IPS-15b (cell line): ENCODE results near the gene MTCL3.

Experiments used
- H3K27me3 ChIP-seq: one replicate; pipeline ENCODE4 v1.6.1; 2013; ENCODE audit warnings: low read length; ENCODE audit not compliant: control insufficient read depth, insufficient read depth
- H3K36me3 ChIP-seq: one replicate; pipeline ENCODE4 v1.6.1; 2013; ENCODE audit warnings: low read length; ENCODE audit not compliant: control insufficient read depth, insufficient read depth
- H3K4me1 ChIP-seq: one replicate; pipeline ENCODE4 v1.6.1; 2013; ENCODE audit warnings: mild to moderate bottlenecking, low read length; ENCODE audit not compliant: control insufficient read depth, insufficient read depth
- H3K4me3 ChIP-seq: one replicate; pipeline ENCODE4 v1.5.1; 2013; ENCODE audit warnings: low read depth, low read length
- H3K9ac ChIP-seq: one replicate; pipeline ENCODE4 v1.6.1; 2013; ENCODE audit warnings: low read depth, mild to moderate bottlenecking, low read length
- H3K9me3 ChIP-seq: one replicate; pipeline ENCODE4 v1.6.1; 2013; ENCODE audit warnings: mild to moderate bottlenecking, low read length; ENCODE audit not compliant: control insufficient read depth, insufficient read depth

MTCL3 gene

GRCh38 chr6:127514179-127514772 is 4.9 kb downstream of the MTCL3 start:
- Histone ChIP-seq H3K36me3 (no peaks in the 10 kb centered on the region), H3K4me1 (no peaks in the 10 kb centered on the region), H3K27me3 (peaks cover 48% of the 10 kb centered on the region), H3K9ac (no peak overlapping the region), H3K4me3 (peak overlapping the region; percentile 71), H3K9me3 (no peaks in the 10 kb centered on the region)

- H3K36me3 ChIP-seq, result no peaks in the 10 kb centered on the region
- H3K9me3 ChIP-seq, result no peaks in the 10 kb centered on the region
- H3K9ac ChIP-seq, result no peak overlapping the region
- no peaks in the 10 kb centered on the region for H3K4me1 ChIP-seq
- no peak overlapping the region for H3K4me3 ChIP-seq
- peaks cover 47% of the 10 kb centered on the region for H3K27me3 ChIP-seq
Measured at GRCh38 chr6:127513425-127513824, 5.7 kb downstream of the MTCL3 start.

DNA sequence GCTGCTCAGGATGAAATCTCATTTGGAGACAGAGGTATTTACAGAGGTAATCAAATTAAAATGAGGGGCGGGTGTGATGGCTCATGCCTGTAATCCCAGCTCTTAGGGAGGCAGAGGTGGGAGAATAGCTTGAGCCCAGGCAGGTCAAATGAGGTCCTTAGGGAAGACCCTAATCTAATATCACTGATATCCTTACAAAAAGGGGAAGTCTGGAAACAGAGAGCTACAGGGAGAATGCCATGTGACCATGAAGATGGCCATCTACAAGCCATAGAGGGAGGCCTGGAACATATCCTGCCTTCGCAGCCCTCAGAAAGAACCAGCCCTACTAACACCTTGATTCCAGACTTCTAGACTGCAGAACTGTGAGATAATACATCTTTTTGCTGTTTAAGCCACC is 8.3 kb downstream of the MTCL3 start:
- Histone ChIP-seq H3K9ac (no peak overlapping the region), H3K9me3 (no peaks in the 10 kb centered on the region), H3K4me3 (no peak overlapping the region), H3K36me3 (no peaks in the 10 kb centered on the region), H3K27me3 (peaks cover 30% of the 10 kb centered on the region), H3K4me1 (no peaks in the 10 kb centered on the region)

DNA sequence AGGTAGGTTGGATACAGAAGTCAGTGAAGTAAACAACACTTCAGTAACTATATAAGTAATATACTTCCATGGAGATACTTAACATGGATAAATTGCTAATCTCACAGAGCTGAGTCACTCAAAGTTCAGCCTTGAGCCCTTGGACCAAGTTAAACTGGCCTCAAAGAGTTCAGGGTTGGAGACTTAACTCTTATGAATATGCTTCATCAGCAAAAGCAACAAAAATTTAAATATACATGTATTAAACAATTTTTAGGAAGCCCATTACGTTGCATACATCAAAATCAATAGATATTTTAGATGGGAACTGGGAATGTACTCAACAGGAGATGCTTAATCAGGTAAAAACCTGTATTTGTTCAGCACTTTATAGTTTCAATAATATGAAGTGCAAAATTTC is 12.2 kb downstream of the MTCL3 start:
- no peaks in the 10 kb centered on the region for H3K9me3 ChIP-seq
- no peak overlapping the region for H3K9ac ChIP-seq
- no peaks in the 10 kb centered on the region for H3K4me1 ChIP-seq
- no peak overlapping the region for H3K4me3 ChIP-seq
- H3K27me3 ChIP-seq, result peaks cover 2% of the 10 kb centered on the region
- no peaks in the 10 kb centered on the region for H3K36me3 ChIP-seq

GRCh38 chr6:127503022-127503421 is 16.1 kb downstream of the MTCL3 start:
- no peaks in the 10 kb centered on the region for H3K4me1 ChIP-seq
- H3K9me3 ChIP-seq, result no peaks in the 10 kb centered on the region
- H3K9ac ChIP-seq, result no peak overlapping the region
- H3K36me3 ChIP-seq, result no peaks in the 10 kb centered on the region
- no peaks in the 10 kb centered on the region for H3K27me3 ChIP-seq
- H3K4me3 ChIP-seq, result no peak overlapping the region

GRCh38 chr6:127497410-127497809 is 21.7 kb downstream of the MTCL3 start:
- Histone ChIP-seq H3K9me3 (no peaks in the 10 kb centered on the region), H3K27me3 (no peaks in the 10 kb centered on the region), H3K4me3 (no peak overlapping the region), H3K4me1 (no peaks in the 10 kb centered on the region), H3K9ac (no peak overlapping the region), H3K36me3 (no peaks in the 10 kb centered on the region)

- Histone ChIP-seq H3K27me3 (no peaks in the 10 kb centered on the region), H3K4me1 (no peaks in the 10 kb centered on the region), H3K4me3 (no peak overlapping the region), H3K36me3 (no peaks in the 10 kb centered on the region), H3K9me3 (no peaks in the 10 kb centered on the region), H3K9ac (no peak overlapping the region)
Measured at GRCh38 chr6:127496471-127496870, 22.7 kb downstream of the MTCL3 start.

- H3K4me1 ChIP-seq, result no peaks in the 10 kb centered on the region
- H3K4me3 ChIP-seq, result no peak overlapping the region
- H3K9ac ChIP-seq, result no peak overlapping the region
- no peaks in the 10 kb centered on the region for H3K9me3 ChIP-seq
- H3K36me3 ChIP-seq, result no peaks in the 10 kb centered on the region
- H3K27me3 ChIP-seq, result no peaks in the 10 kb centered on the region
Measured at GRCh38 chr6:127494240-127494767, 24.8 kb downstream of the MTCL3 start.

DNA sequence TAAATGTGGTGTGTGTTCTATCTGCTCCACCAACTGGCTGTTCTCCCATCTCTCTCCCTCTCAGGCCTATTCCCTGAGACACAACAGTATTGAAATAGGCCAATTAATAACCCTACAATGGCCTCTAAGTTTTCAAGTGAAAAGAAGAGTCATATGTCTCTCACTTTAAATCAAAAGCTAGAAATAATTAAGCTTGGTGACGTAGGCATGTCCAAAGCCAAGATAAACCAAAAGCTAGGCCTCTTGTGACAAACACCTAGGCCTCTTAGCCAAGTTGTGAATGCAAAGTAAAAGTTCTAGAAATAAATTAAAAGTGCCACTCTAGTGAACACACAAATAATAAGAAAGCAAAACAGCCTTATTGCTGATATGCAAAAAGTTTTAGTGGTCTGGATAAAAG is 29.9 kb downstream of the MTCL3 start:
- H3K36me3 ChIP-seq, result no peaks in the 10 kb centered on the region

DNA sequence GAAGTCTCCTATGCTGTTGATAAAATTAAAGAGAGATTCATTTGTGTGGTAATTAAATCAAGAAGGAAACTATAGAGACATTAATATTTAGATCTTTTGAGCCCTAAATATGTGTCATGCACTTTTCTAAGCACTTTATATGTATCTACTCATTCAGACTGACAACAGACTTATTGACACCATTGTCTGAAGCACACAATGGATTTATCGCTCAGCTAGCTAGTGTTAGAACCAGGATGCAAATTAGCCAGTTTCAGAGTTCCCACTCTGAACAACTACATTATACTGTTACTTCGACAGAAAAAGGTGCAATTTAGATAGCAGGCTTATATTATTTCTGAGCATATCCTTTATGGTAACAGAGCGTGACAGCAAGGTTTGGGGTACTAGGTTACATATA is 32.2 kb downstream of the MTCL3 start:
- Histone ChIP-seq H3K36me3 (no peaks in the 10 kb centered on the region), H3K4me1 (peaks cover 27% of the 10 kb centered on the region), H3K9me3 (no peaks in the 10 kb centered on the region), H3K9ac (no peak overlapping the region), H3K27me3 (no peaks in the 10 kb centered on the region), H3K4me3 (no peak overlapping the region)

More for the DNA sequence above, 29.9 kb downstream of the MTCL3 start:
- H3K4me3 ChIP-seq, result no peak overlapping the region
- H3K4me1 ChIP-seq, result peaks cover 10% of the 10 kb centered on the region
- no peaks in the 10 kb centered on the region for H3K27me3 ChIP-seq
- H3K9me3 ChIP-seq, result no peaks in the 10 kb centered on the region
- no peak overlapping the region for H3K9ac ChIP-seq

- H3K4me1 ChIP-seq, result peaks cover 31% of the 10 kb centered on the region
- H3K27me3 ChIP-seq, result no peaks in the 10 kb centered on the region
- H3K9ac ChIP-seq, result no peak overlapping the region
- H3K36me3 ChIP-seq, result no peaks in the 10 kb centered on the region
- no peaks in the 10 kb centered on the region for H3K9me3 ChIP-seq
- H3K4me3 ChIP-seq, result peak overlapping the region; percentile 14
Measured at GRCh38 chr6:127484212-127484863, 34.8 kb downstream of the MTCL3 start.

GRCh38 chr6:127483399-127484055 is 35.6 kb downstream of the MTCL3 start:
- Histone ChIP-seq H3K9me3 (no peaks in the 10 kb centered on the region), H3K4me3 (peak overlapping the region; percentile 14), H3K4me1 (peaks cover 31% of the 10 kb centered on the region), H3K36me3 (no peaks in the 10 kb centered on the region), H3K9ac (no peak overlapping the region), H3K27me3 (no peaks in the 10 kb centered on the region)
